ENCODE measurements around the gene KRTAP9-9.
"Not testable (repeated sequence)": the region's sequence is repeated elsewhere in the genome, so short reads cannot be mapped to it uniquely, and the experiment has no call there.

Gene KRTAP9-9

GRCh38 chr17:41255381-41256290 lies at the start of gene KRTAP9-9:
Gene KRTAP9-9 (plus strand): TSS chr17:41255384.
- not testable (repeated sequence) for DNase-seq (ENCODE audit: low read depth, low spot score)

- no peak for DNase-seq (ENCODE audit: low read depth, low spot score)
Observed at GRCh38 chr17:41211845-41212466, 43.2 kb upstream of the KRTAP9-9 start.

- no peak for DNase-seq (ENCODE audit: low read depth, low spot score)
Observed at GRCh38 chr17:41212524-41213169, 42.5 kb upstream of the KRTAP9-9 start.

- DNase-seq (ENCODE audit: low read depth, low spot score) = no peak
Observed at GRCh38 chr17:41215681-41216080, 39.5 kb upstream of the KRTAP9-9 start.

GRCh38 chr17:41223821-41224220 lies 31.4 kb upstream of the KRTAP9-9 start:
- DNase-seq (ENCODE audit: low read depth, low spot score) = no peak

- DNase-seq (ENCODE audit: low read depth, low spot score) = no peak
Observed at GRCh38 chr17:41226051-41226450, 29.1 kb upstream of the KRTAP9-9 start.

- DNase-seq (ENCODE audit: low read depth, low spot score) = not testable (repeated sequence)
Observed at GRCh38 chr17:41226598-41227095, 28.5 kb upstream of the KRTAP9-9 start, which contains the start of gene KRTAP9-2. Gene KRTAP9-2 (plus strand): TSS chr17:41226648. CDS start chr17:41226655, 7 bp downstream.

GRCh38 chr17:41230094-41230493 lies 25.1 kb upstream of the KRTAP9-9 start:
- DNase-seq (ENCODE audit: low read depth, low spot score) = no peak

GRCh38 chr17:41231731-41232130 lies 23.5 kb upstream of the KRTAP9-9 start:
- DNase-seq (ENCODE audit: low read depth, low spot score) = no peak

GRCh38 chr17:41232399-41233105 lies 22.6 kb upstream of the KRTAP9-9 start, which contains the start of gene KRTAP9-3:
Gene KRTAP9-3 (plus strand): TSS chr17:41232449. CDS start chr17:41232502, 53 bp downstream.
- DNase-seq (ENCODE audit: low read depth, low spot score) = not testable (repeated sequence)

- DNase-seq (ENCODE audit: low read depth, low spot score) = not testable (repeated sequence)
Observed at GRCh38 chr17:41237116-41237515, 18.1 kb upstream of the KRTAP9-9 start.

GRCh38 chr17:41237949-41238437 lies 17.2 kb upstream of the KRTAP9-9 start, which contains the start of gene KRTAP9-8:
Gene KRTAP9-8 (plus strand): TSS chr17:41237999. CDS start chr17:41238052, 53 bp downstream.
- DNase-seq (ENCODE audit: low read depth, low spot score) = not testable (repeated sequence)

GRCh38 chr17:41246995-41247787 lies 8.0 kb upstream of the KRTAP9-9 start:
- not testable (repeated sequence) for DNase-seq (ENCODE audit: low read depth, low spot score)

GRCh38 chr17:41249637-41250240 lies 5.4 kb upstream of the KRTAP9-9 start, which contains the start of gene KRTAP9-4:
Gene KRTAP9-4 (plus strand): TSS chr17:41249687. CDS start chr17:41249721, 34 bp downstream.
- DNase-seq (ENCODE audit: low read depth, low spot score) = not testable (repeated sequence)

- no peak for DNase-seq (ENCODE audit: low read depth, low spot score)
Observed at GRCh38 chr17:41251261-41251660, 3.9 kb upstream of the KRTAP9-9 start.

GRCh38 chr17:41254861-41255260 lies 323 bp upstream of the KRTAP9-9 start:
- DNase-seq (ENCODE audit: low read depth, low spot score) = no peak

GRCh38 chr17:41256291-41256685 lies 1.1 kb downstream of the KRTAP9-9 start:
- DNase-seq (ENCODE audit: low read depth, low spot score) = no peak

- DNase-seq (ENCODE audit: low read depth, low spot score) = no peak
Observed at GRCh38 chr17:41258406-41258805, 3.2 kb downstream of the KRTAP9-9 start.

GRCh38 chr17:41263212-41263611 lies 8.0 kb downstream of the KRTAP9-9 start:
- no peak for DNase-seq (ENCODE audit: low read depth, low spot score)

All from brain pericyte (primary cell).